ENCODE data around the gene UNCX. TPM values are rescaled to one million over a fixed set of nuclear protein-coding genes. Genes with fewer than 3 reads are reported as not detected.
"Not testable (repeated sequence)": the region's sequence is repeated elsewhere in the genome, so short reads cannot be mapped to it uniquely, and the experiment has no call there.

The UNCX gene
- total RNA-seq, 3 donors from 2014 or later, result not detected

DNA sequence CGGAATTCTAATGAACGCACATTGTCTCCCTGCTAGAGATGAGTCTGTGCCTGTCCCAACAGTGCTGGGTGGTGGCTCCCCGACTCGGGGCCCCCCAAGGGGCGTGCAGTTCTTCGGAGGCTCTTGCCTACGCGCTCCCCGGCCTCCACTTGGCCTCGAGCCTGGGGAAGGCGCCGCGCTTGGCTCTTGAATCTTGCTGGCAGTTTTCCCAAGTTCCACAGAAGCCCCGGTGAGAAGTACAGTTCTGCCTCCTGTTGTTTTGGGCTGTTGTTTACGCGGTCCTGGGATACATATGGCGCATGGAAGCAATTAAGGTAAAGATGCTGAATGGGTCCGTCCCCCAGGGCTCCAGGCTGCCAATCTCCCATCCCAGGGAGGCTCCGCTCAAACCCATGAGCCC, 32.6 kb upstream of the UNCX start:
- no peaks in the 10 kb centered on the region for H3K9me3 ChIP-seq
- no peaks in the 10 kb centered on the region for H3K36me3 ChIP-seq
- no peak overlapping the region for H3K27ac ChIP-seq
- peaks cover 0 to 34% of the 10 kb centered on the region in 2 donors for H3K27me3 ChIP-seq
- TF ChIP-seq POLR2AphosphoS5 (IDR thresholded peaks at IDR 0.05), result no peak
- TF ChIP-seq, protein P1, sequence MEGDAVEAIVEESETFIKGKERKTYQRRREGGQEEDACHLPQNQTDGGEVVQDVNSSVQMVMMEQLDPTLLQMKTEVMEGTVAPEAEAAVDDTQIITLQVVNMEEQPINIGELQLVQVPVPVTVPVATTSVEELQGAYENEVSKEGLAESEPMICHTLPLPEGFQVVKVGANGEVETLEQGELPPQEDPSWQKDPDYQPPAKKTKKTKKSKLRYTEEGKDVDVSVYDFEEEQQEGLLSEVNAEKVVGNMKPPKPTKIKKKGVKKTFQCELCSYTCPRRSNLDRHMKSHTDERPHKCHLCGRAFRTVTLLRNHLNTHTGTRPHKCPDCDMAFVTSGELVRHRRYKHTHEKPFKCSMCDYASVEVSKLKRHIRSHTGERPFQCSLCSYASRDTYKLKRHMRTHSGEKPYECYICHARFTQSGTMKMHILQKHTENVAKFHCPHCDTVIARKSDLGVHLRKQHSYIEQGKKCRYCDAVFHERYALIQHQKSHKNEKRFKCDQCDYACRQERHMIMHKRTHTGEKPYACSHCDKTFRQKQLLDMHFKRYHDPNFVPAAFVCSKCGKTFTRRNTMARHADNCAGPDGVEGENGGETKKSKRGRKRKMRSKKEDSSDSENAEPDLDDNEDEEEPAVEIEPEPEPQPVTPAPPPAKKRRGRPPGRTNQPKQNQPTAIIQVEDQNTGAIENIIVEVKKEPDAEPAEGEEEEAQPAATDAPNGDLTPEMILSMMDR (IDR thresholded peaks at IDR 0.05), result no peak
- H3K4me1 ChIP-seq, result no peaks in the 10 kb centered on the region
- DNase-seq (ENCODE audit: low spot score in 2 of 2), result no peak
- no peak overlapping the region for H3K4me3 ChIP-seq
- intact Hi-C loops (cut with DNase I; ENCODE audit: low total_unique reads), result no loop called here

DNA sequence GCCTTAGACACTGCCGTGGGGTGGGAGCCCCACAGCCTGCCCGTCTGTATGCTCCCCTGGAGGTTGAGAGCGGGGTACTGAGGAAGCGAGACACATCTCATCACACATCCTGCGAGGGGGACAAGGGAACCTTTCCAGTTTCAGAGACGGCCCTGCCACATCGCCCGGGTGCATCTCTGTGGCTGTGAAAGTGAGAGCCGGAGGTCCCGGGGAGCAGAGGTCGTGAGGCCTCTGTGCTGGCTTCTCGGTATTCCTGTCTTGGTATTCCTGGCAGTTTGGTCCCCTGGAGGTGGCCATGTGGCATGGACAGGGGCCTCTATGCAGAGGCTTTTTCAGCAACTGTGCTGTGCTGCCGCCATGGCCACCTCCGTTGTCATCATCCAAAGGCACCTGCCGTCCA, 30.8 kb upstream of the UNCX start:
- TF ChIP-seq POLR2AphosphoS5 (IDR thresholded peaks at IDR 0.05), result no peak
- no peak for TF ChIP-seq POLR2A (IDR thresholded peaks at IDR 0.05)
- TF ChIP-seq, protein P1 (IDR thresholded peaks at IDR 0.05), result no peak
- intact Hi-C loops (cut with DNase I; ENCODE audit: low total_unique reads), result no loop called here
- no peaks in the 10 kb centered on the region for H3K36me3 ChIP-seq
- no peak for DNase-seq (ENCODE audit: low spot score in 2 of 2)
- H3K27me3 ChIP-seq, result peaks cover 0 to 29% of the 10 kb centered on the region in 2 donors
- no peak overlapping the region for H3K4me3 ChIP-seq
- H3K9me3 ChIP-seq, result no peaks in the 10 kb centered on the region
- H3K27ac ChIP-seq, result no peak overlapping the region
- no peaks in the 10 kb centered on the region for H3K4me1 ChIP-seq

DNA sequence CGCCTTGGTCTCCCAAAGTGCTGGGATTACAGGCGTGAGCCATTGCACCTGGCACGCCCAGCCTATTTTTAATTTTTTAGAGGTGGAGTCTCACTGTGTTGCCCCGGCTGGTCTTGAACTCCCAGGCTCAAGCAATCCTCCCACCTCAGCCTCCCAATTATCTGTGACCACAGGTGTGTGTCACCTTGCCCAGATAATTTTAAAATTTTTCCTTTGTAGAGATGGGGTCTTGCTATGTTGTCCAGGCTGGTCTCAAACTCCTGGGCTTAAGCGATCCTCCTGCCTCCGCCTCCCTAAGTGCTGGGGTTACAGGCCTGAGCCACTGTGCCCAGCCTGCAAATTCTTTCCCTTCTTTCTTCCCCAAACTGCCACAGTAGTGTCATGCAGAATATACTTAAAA, 29.8 kb upstream of the UNCX start:
- DNase-seq (ENCODE audit: low spot score in 2 of 2); H3K27ac ChIP-seq; H3K9me3 ChIP-seq; intact Hi-C loops (cut with DNase I; ENCODE audit: low total_unique reads); H3K36me3 ChIP-seq; H3K4me3 ChIP-seq; H3K4me1 ChIP-seq: not testable (repeated sequence)
- peaks cover 0 to 30% of the 10 kb centered on the region in 2 donors for H3K27me3 ChIP-seq

DNA sequence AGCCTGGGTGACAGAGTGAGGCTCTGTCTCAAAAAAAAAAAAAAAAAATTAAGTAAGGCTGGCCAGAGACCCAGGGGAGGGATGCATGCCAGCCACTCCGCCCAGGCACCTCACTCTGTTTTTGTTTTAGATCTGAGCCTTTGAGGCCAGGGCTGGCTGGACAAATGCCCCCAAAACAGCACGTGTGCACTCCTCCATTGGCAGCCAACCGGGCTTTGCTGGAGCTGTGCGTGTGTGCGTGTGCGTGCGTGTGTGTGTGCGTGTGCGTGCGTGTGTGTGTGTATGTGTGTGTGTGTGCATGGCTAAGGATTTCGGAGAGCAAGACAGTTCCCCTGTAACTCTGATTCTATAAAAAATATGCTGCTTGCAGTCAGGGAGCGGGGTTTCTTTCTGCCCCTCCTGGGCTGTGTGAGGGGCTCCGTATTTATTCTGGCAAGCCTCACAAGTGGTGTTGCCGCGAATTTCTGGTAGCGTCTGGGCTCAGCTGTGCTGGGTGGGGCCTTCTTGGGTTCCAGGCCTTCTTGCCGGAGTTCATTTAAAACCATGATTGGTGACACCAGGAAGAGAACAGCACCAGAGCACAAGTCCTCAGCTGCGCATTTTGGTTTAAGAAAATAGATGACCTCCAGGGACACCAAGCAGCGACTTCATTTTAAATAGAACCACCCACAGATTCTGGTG, 28.1 kb upstream of the UNCX start:
- no peak for DNase-seq (ENCODE audit: low spot score in 2 of 2)
- intact Hi-C loops (cut with DNase I; ENCODE audit: low total_unique reads), result no loop called here
- TF ChIP-seq, protein P1 (IDR thresholded peaks at IDR 0.05), result no peak
- no peak for TF ChIP-seq POLR2AphosphoS5 (IDR thresholded peaks at IDR 0.05)
- TF ChIP-seq POLR2A (IDR thresholded peaks at IDR 0.05), result no peak
- Histone ChIP-seq H3K4me1 (no peaks in the 10 kb centered on the region), H3K36me3 (no peaks in the 10 kb centered on the region), H3K9me3 (no peaks in the 10 kb centered on the region), H3K27ac (no peak overlapping the region), H3K4me3 (no peak overlapping the region), H3K27me3 (peaks cover 0 to 42% of the 10 kb centered on the region in 2 donors)

DNA sequence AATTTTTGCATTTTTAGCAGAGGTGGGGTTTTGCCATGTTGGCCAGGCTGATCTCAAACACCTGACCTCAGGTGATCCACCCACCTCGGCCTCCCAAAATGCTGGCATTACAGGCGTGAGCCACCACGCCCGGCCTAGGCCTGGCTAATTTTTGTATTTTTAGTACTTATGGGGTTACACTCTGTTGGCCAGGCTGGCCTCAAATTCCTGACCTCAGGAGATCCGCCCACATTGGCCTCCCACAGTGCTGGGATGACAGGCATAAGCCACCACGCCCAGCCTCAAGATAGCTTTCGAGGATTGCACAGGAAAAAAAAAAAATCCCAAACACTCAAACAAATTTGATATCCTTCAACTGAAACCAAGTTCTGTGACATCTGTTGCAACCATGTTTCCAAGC, 26.9 kb upstream of the UNCX start:
- H3K27ac ChIP-seq; intact Hi-C loops (cut with DNase I; ENCODE audit: low total_unique reads): not testable (repeated sequence)

DNA sequence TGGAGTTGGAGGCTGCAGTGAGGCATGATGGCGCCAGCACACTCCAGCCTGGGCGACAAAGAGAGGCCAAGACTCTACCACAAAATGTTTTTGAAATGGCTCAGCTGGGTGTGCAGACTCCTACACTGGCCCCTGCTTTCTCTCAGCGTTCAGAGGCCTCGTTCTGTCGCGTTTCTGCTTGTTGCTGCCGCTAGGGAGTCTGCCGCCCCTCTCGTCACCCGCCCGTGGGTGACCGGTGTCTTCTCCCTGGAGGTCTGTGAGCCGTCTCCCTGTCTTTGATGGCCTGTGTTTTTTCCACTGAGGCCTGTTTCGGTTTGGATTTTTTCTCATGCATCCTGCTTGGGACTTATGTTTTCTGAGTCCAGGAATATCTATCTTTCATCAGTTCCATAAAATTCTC, 23.6 kb upstream of the UNCX start:
- H3K27me3 ChIP-seq, result peaks cover 0 to 64% of the 10 kb centered on the region in 2 donors
- no peaks in the 10 kb centered on the region for H3K4me1 ChIP-seq
- intact Hi-C loops (cut with DNase I; ENCODE audit: low total_unique reads), result no loop called here
- TF ChIP-seq, protein P1 (IDR thresholded peaks at IDR 0.05), result no peak
- TF ChIP-seq POLR2AphosphoS5 (IDR thresholded peaks at IDR 0.05) (no peak), POLR2A (IDR thresholded peaks at IDR 0.05) (no peak)
- H3K9me3 ChIP-seq, result no peaks in the 10 kb centered on the region
- no peak overlapping the region for H3K27ac ChIP-seq
- no peaks in the 10 kb centered on the region for H3K36me3 ChIP-seq
- DNase-seq (ENCODE audit: low spot score in 2 of 2), result no peak
- H3K4me3 ChIP-seq, result no peak overlapping the region

More for the DNA sequence above, 26.9 kb upstream of the UNCX start:
- DNase-seq (ENCODE audit: low spot score in 2 of 2); H3K4me3 ChIP-seq; H3K9me3 ChIP-seq; H3K4me1 ChIP-seq; H3K36me3 ChIP-seq: not testable (repeated sequence)
- peaks cover 0 to 43% of the 10 kb centered on the region in 2 donors for H3K27me3 ChIP-seq

Data from breast epithelium (tissue), 4 donors.